HepG2 (cell line): ENCODE measurements around the gene PLCB4. TPM values are rescaled to one million over a fixed set of nuclear protein-coding genes. Genes with fewer than 3 reads are reported as not detected.

ENCODE experiments used
- ATAC-seq: fragments of 200-7000 bp; cut with Tn5 transposase; 3 replicates; pipeline ENCODE4 v1.9.1; 2020; ENCODE audit warnings: mild to moderate bottlenecking, moderate library complexity
- BruUV-seq: library from RNA; stranded (reverse); fragments of 400-500 nt; replicated peaks from 2 replicates; lab custom pipeline; 2021; lab: Mats Ljungman, UMichigan
- CTCF ChIA-PET: fragments of 300-600 bp; formaldehyde crosslinking; extraction: SDS; loops from one replicate; lab custom pipeline; 2021; ENCODE audit warnings: low total read pairs, inconsistent platforms, low intra/inter-chr PET ratio; lab: Yijun Ruan, JAX
- POLR2A ChIA-PET: fragments of 350-600 bp; sonication (Branson Sonifier 250); formaldehyde crosslinking; loops from one replicate; lab custom pipeline; 2020; ENCODE audit warnings: antibody characterized with exemption, inconsistent platforms; lab: Yijun Ruan, JAX
- DNase-seq: peaks from one replicate; pipeline ENCODE4 v3.0.0-alpha.2; 2015; ENCODE audit warnings: low spot score
- FAIRE-seq: peaks from 3 replicates; lab custom pipeline; 2011; peaks lifted over from hg19 to GRCh38; lab: Jason Lieb, UNC
- H2AFZ ChIP-seq: one replicate; pipeline ENCODE4 v1.6.1; 2011; ENCODE audit warnings: low read length, inconsistent platforms
- H3K27ac ChIP-seq: fragments of 300-600 bp; 3 replicates; pipeline ENCODE4 v1.8.0; 2011; ENCODE audit warnings: mixed run types, mild to moderate bottlenecking, mixed read lengths, low read length, inconsistent platforms; ENCODE audit not compliant: insufficient read depth; ENCODE audit errors: extremely low read length
- H3K27me3 ChIP-seq, 2 experiments: fragments of 200-600 bp in 1 of 2; 2 replicates in 1 of 2; 3 replicates in 1 of 2; pipeline versions ENCODE4 v1.6.0 to v1.8.0; 2011; ENCODE audit warnings: low read length in 2 of 2, mild to moderate bottlenecking in 2 of 2, moderate library complexity in 2 of 2, inconsistent platforms in 1 of 2; ENCODE audit not compliant: insufficient read depth in 2 of 2, control insufficient read depth in 1 of 2
- H3K36me3 ChIP-seq, 2 experiments: fragments of 200-600 bp in 1 of 2; replicated peaks in 1 of 2; 2 replicates in 1 of 2; 3 replicates in 1 of 2; pipeline versions ENCODE4 v1.5.1 to v1.8.0; 2011; ENCODE audit warnings: low read length in 2 of 2, inconsistent platforms in 1 of 2; ENCODE audit not compliant: insufficient read depth in 2 of 2, control insufficient read depth in 1 of 2
- H3K4me1 ChIP-seq: 2 replicates; pipeline ENCODE4 v1.5.1; 2012; ENCODE audit warnings: low read length, inconsistent platforms; ENCODE audit not compliant: insufficient read depth
- H3K4me2 ChIP-seq: 2 replicates; pipeline ENCODE4 v1.6.0; 2011; ENCODE audit warnings: low read depth, low read length, inconsistent platforms
- H3K4me3 ChIP-seq, 3 experiments: fragments of 200-600 bp in 1 of 3; sonication (generic), shearing (Covaris generic) in 1 of 3; replicated peaks in 1 of 3; 2 replicates each; pipeline ENCODE4 v1.5.1; 2011 to 2016; ENCODE audit warnings: low read length in 3 of 3, inconsistent platforms in 2 of 3, low read depth in 2 of 3, mild to moderate bottlenecking in 2 of 3, control low read depth in 1 of 3, mixed read lengths in 1 of 3; ENCODE audit not compliant: insufficient read depth in 1 of 3
- H3K79me2 ChIP-seq: one replicate; pipeline ENCODE4 v1.6.1; 2011; ENCODE audit warnings: low read length, inconsistent platforms; ENCODE audit not compliant: insufficient read depth
- H3K9ac ChIP-seq: 2 replicates; pipeline ENCODE4 v1.6.0; 2011; ENCODE audit warnings: mild to moderate bottlenecking, low read depth, low read length, inconsistent platforms; ENCODE audit not compliant: insufficient read depth
- H3K9me3 ChIP-seq: 2 replicates; pipeline ENCODE4 v1.5.1; 2012; ENCODE audit warnings: mild to moderate bottlenecking, low read length
- H4K20me1 ChIP-seq: 2 replicates; pipeline ENCODE4 v1.6.0; 2011; ENCODE audit warnings: inconsistent platforms, mild to moderate bottlenecking, low read length, moderate library complexity; ENCODE audit not compliant: insufficient read depth
- ARNT ChIP-seq: fragments of 450-650 bp; IDR thresholded peaks from 2 replicates; pipeline ENCODE4 v1.6.1; 2017
- CBX5 ChIP-seq: sonication (generic); formaldehyde crosslinking; IDR thresholded peaks from 2 replicates; pipeline ENCODE4 v1.4.0; 2020; ENCODE audit warnings: missing genetic modification reagents, borderline replicate concordance
- GATAD2A ChIP-seq: IDR thresholded peaks from 2 replicates; pipeline ENCODE4 v1.6.1; 2016
- GFI1 ChIP-seq: sonication (generic); formaldehyde crosslinking; IDR thresholded peaks from 2 replicates; pipeline ENCODE4 v1.5.0; 2020; ENCODE audit warnings: missing genetic modification reagents, mild to moderate bottlenecking, borderline replicate concordance
- HMG20A ChIP-seq: IDR thresholded peaks from 2 replicates; pipeline ENCODE4 v1.6.1; 2016; ENCODE audit warnings: borderline replicate concordance
- JUN ChIP-seq: sonication (generic); formaldehyde crosslinking; IDR thresholded peaks from 2 replicates; pipeline ENCODE4 v1.4.0; 2020; ENCODE audit warnings: mild to moderate bottlenecking, missing genetic modification reagents
- NPAS2 ChIP-seq: sonication (generic); formaldehyde crosslinking; IDR thresholded peaks from 2 replicates; pipeline ENCODE4 v1.8.0; 2022; ENCODE audit warnings: mild to moderate bottlenecking, missing genetic modification reagents, borderline replicate concordance
- RBM22 ChIP-seq: fragments of 200-400 bp; formaldehyde crosslinking; optimal IDR thresholded peaks from 2 replicates; pipeline ENCODE3; 2017; ENCODE audit warnings: mild to moderate bottlenecking, low read length, moderate library complexity
- SRY ChIP-seq: sonication (generic); formaldehyde crosslinking; IDR thresholded peaks from 2 replicates; pipeline ENCODE4 v1.8.0; 2022; ENCODE audit warnings: mild to moderate bottlenecking, missing genetic modification reagents
- ZNF3 ChIP-seq: IDR thresholded peaks from 2 replicates; pipeline ENCODE4 v1.7.0; 2017; ENCODE audit warnings: inconsistent platforms
- ZNF33A ChIP-seq: sonication (generic); formaldehyde crosslinking; IDR thresholded peaks from 2 replicates; pipeline ENCODE4 v1.5.1; 2020; ENCODE audit warnings: missing genetic modification reagents, mild to moderate bottlenecking, moderate library complexity, borderline replicate concordance
- ZNF367 ChIP-seq: sonication (generic); formaldehyde crosslinking; IDR thresholded peaks from 2 replicates; pipeline ENCODE4 v1.4.0; 2020; ENCODE audit warnings: missing genetic modification reagents, borderline replicate concordance
- ZNF510 ChIP-seq: sonication (generic); formaldehyde crosslinking; IDR thresholded peaks from 2 replicates; pipeline ENCODE4 v1.4.0; 2020; ENCODE audit warnings: low read depth, mild to moderate bottlenecking, missing genetic modification reagents
- ZNF615 ChIP-seq: sonication (generic); formaldehyde crosslinking; IDR thresholded peaks from 2 replicates; pipeline ENCODE4 v1.5.0; 2020; ENCODE audit warnings: mild to moderate bottlenecking, missing genetic modification reagents, borderline replicate concordance
- ZNF737 ChIP-seq: sonication (generic); formaldehyde crosslinking; IDR thresholded peaks from 2 replicates; pipeline ENCODE4 v1.5.0; 2020; ENCODE audit warnings: missing genetic modification reagents, mild to moderate bottlenecking, borderline replicate concordance
- WGBS: methylation state at CpG from one replicate; pipeline ENCODE4 v1.1.6; 2017; ENCODE audit warnings: low lambda C conversion rate; 5-methylcytosine and 5-hydroxymethylcytosine counted together
- in situ Hi-C: cut with HindIII; loops from 2 replicates; pipeline ENCODE4 v1.10.0; 2017; ENCODE audit warnings: low pct_unique_long_range_greater_than_20kb; ENCODE audit not compliant: extremely low pct_ligation_motif_present
- intact Hi-C: fragments of 100-400 bp; cut with micrococcal nuclease; formaldehyde crosslinking; loops from one replicate; pipeline ENCODE4 v1.10.0; 2022; ENCODE audit not compliant: unreplicated experiment
- polyA plus RNA-seq, 8 experiments: library from polyadenylated mRNA; depleted of rRNA in 3 of 8; stranded (reverse) in 7 of 8; unstranded in 1 of 8; fragments of >200 nt; fragmentation: Illumina TruSeq in 4 of 8; extraction: Trizol in 4 of 8; gene quantifications; 2 replicates each; pipeline versions ENCODE4 v1.2.1 to v1.2.3, GENCODE V29; 2011 to 2016; ENCODE audit warnings: low read depth in 4 of 8, missing spikeins in 1 of 8, mixed read lengths in 1 of 8; ENCODE audit not compliant: insufficient read depth in 1 of 8
- total RNA-seq, 5 experiments: library from RNA; depleted of rRNA; stranded (reverse); fragments of >200 nt; fragmentation: Illumina TruSeq; extraction: Trizol; gene quantifications; 2 replicates each; pipeline ENCODE4 v1.2.3, GENCODE V29; 2016; ENCODE audit warnings: low read depth in 1 of 5
- TF ChIP-seq, protein P1 (sequence below): sonication (generic); formaldehyde crosslinking; IDR thresholded peaks from 2 replicates; pipeline ENCODE4 v1.4.0; 2020; ENCODE audit warnings: missing genetic modification reagents

PLCB4 gene
- total and polyA plus RNA-seq, 2 of the 13 experiments (the other 11 are each of a cell fraction or from before 2014, with no cell fraction given), result 0.01 TPM; not detected in 1

DNA sequence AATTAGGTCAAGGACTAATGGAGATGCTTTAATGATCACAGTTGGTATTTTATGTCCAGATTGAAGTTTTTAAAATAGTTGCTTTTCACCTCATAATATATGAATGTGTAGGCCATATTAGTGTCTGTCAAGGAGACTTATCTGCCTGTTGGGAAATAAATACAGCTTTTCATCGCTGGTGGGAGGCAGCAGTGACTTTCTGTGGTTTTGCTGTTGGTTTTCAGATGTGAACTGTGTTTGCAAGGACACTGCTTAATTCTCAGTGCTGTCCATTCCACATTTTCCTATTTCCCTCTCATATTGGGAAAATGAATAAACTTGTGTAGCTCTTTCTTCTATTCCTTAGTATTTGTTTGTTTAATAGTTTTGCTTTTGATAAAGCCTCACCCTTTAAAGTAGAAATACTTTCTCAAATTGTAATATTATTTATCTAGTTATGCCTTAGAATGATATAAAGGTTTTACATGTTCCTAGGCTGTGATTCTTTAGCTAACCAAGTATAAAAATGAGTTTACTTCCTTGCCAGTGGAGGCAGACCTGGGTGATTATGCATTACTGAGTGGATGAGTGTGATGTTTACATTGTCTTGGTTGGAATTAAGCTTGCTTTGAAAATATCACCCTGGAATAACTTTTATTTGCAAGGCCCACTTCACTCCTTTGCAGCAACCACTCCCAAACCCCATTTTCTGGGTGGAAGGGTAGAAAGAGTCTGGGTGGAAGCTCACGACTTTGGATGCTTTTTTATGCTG is 3.3 kb downstream of the PLCB4 start:
- H3K36me3 ChIP-seq, result no peaks in the 10 kb centered on the region
- in situ Hi-C loops (no loop called here), intact Hi-C loops (no loop called here)
- TF ChIP-seq ZNF737 (CRISPR knock-in tag) (no peak), GATAD2A (no peak)
- TF ChIP-seq, protein P1, sequence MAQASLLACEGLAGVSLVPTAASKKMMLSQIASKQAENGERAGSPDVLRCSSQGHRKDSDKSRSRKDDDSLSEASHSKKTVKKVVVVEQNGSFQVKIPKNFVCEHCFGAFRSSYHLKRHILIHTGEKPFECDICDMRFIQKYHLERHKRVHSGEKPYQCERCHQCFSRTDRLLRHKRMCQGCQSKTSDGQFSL, result no peak
- ATAC-seq (no peak), DNase-seq (no peak), FAIRE-seq (no peak)
- CTCF ChIA-PET, result no interaction called here
- no peak overlapping the region for H2AFZ ChIP-seq
- H3K27me3 ChIP-seq, result peaks cover 9 to 40% of the 10 kb centered on the region in 2 experiments; a peak in 4 of 5 replicates
- H3K4me3 ChIP-seq, result no peak overlapping the region
- no TSS peak for BruUV-seq
- no peak overlapping the region for H3K9ac ChIP-seq
- POLR2A ChIA-PET, result no interaction called here
- 0 out of 2 replicates have a peak, but pooled peaks cover 12% of the 10 kb centered on the region for H3K4me1 ChIP-seq
- H3K27ac ChIP-seq, result no peak overlapping the region
- H3K79me2 ChIP-seq, result no peaks in the 10 kb centered on the region
- WGBS, result 5% methylated on average over 2 of the region's 2 CpGs
- H3K9me3 ChIP-seq, result no peaks in the 10 kb centered on the region
- no peaks in the 10 kb centered on the region for H4K20me1 ChIP-seq
- H3K4me2 ChIP-seq, result no peak overlapping the region

DNA sequence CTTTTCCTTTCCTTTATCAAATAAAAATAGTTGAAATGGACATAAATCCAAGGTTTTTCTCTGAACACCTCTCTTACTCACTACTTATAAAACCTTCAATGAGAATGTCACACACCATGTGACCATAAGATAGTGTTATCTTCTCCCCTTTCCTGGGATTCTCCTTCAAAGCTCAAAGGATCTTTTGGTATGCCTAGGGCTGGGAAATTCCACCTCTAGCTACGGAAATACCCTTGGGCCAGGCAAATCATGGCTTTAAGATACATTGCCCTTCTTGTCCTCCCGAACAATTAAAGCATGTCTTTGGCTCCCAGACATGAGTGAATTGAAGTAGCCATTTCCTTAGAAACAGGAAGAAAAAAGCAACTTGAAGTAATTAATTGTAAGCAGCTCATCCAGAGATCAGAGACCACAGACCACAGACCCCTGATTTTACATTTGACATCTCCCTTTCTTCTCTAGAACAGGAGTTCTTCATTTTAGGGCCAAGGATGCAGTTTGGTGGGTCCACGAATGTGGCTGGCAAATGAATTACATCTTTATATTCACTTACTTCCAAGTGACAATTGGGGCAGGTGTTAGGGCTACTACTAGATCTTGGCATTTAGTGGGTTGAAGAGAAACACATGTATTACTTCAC is 4.1 kb downstream of the PLCB4 start:
- Histone ChIP-seq H3K9me3 (no peaks in the 10 kb centered on the region), H3K4me2 (no peak overlapping the region), H3K79me2 (no peaks in the 10 kb centered on the region), H3K36me3 (no peaks in the 10 kb centered on the region), H3K27ac (no peak overlapping the region), H2AFZ (no peak overlapping the region), H3K4me3 (no peak overlapping the region), H3K27me3 (peaks cover 8 to 31% of the 10 kb centered on the region in 2 experiments; a peak in 4 of 5 replicates), H4K20me1 (no peaks in the 10 kb centered on the region), H3K9ac (no peak overlapping the region), H3K4me1 (0 out of 2 replicates have a peak, but pooled peaks cover 9% of the 10 kb centered on the region)
- FAIRE-seq (no peak), ATAC-seq (no peak), DNase-seq (no peak)
- in situ Hi-C loops, result no loop called here
- WGBS, result 11% methylated on average over 3 of the region's 3 CpGs
- CTCF ChIA-PET, result no interaction called here
- TF ChIP-seq ZNF367 (no peak), NPAS2 (CRISPR knock-in tag) (no peak), ZNF615 (CRISPR knock-in tag) (no peak), CBX5 (no peak), ZNF3 (CRISPR knock-in tag) (no peak), HMG20A (CRISPR knock-in tag) (no peak), ZNF33A (CRISPR knock-in tag) (no peak), ZNF510 (CRISPR knock-in tag) (no peak), JUN (no peak), GATAD2A (no peak), GFI1 (CRISPR knock-in tag) (no peak), SRY (CRISPR knock-in tag) (no peak), ARNT (no peak), RBM22 (no peak)
- POLR2A ChIA-PET, result no interaction called here
- intact Hi-C loops, result no loop called here
- BruUV-seq, result no TSS peak
